C4-2B (cell line): ENCODE data around the gene METTL25B.

Experiments used
- ZFX ChIP-seq: fragments of 450-650 bp; IDR thresholded peaks from 2 replicates; pipeline ENCODE4 v1.6.1; 2017
- TF ChIP-seq, protein P1 (sequence below): fragments of 450-650 bp; conservative IDR thresholded peaks from 2 replicates; pipeline ENCODE4 v1.5.1; 2017; ENCODE audit warnings: mild to moderate bottlenecking

DNA sequence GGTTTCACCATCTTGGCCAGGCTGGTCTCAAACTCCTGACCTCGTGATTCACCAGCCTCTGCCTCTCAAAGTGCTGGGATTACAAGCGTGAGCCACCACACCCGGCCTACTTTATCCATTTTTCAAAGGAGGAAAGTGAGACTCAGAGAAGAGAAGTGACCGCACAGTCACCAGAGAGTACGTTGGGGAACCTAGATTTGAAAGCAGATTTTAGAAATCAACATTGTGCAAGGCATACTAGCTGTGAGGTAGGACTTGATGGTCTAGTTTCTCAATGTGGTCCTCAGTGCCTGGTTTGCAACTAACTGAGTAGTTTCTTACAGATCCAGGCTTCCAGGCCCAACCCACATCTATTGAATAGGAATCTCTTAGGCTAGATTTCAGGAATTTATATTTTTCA lies 37.4 kb downstream of the METTL25B start:
- TF ChIP-seq, protein P1, sequence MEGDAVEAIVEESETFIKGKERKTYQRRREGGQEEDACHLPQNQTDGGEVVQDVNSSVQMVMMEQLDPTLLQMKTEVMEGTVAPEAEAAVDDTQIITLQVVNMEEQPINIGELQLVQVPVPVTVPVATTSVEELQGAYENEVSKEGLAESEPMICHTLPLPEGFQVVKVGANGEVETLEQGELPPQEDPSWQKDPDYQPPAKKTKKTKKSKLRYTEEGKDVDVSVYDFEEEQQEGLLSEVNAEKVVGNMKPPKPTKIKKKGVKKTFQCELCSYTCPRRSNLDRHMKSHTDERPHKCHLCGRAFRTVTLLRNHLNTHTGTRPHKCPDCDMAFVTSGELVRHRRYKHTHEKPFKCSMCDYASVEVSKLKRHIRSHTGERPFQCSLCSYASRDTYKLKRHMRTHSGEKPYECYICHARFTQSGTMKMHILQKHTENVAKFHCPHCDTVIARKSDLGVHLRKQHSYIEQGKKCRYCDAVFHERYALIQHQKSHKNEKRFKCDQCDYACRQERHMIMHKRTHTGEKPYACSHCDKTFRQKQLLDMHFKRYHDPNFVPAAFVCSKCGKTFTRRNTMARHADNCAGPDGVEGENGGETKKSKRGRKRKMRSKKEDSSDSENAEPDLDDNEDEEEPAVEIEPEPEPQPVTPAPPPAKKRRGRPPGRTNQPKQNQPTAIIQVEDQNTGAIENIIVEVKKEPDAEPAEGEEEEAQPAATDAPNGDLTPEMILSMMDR, result no peak
- no peak for TF ChIP-seq ZFX
